ENCODE data around the gene PKHD1. TPM values are rescaled to one million over a fixed set of nuclear protein-coding genes. Genes with fewer than 3 reads are reported as not detected.

Gene PKHD1
- polyA plus RNA-seq, 2 donors = under 0.01 to 0.01 TPM

- Histone ChIP-seq H3K9me3 (ENCODE audit: control insufficient read depth in 2 of 2, insufficient read depth in 1 of 2, low read depth in 1 of 2, low read length in 1 of 2) (no peaks in the 10 kb centered on the region), H3K4me1 (ENCODE audit: control insufficient read depth in 2 of 2, insufficient read depth in 2 of 2, low read length in 1 of 2) (no peaks in the 10 kb centered on the region), H3K27me3 (ENCODE audit: control insufficient read depth in 1 of 2, insufficient read depth in 2 of 2, low read length in 2 of 2) (no peaks in the 10 kb centered on the region), H3K36me3 (ENCODE audit: control insufficient read depth in 2 of 2, insufficient read depth in 2 of 2, low read length in 1 of 2) (no peaks in the 10 kb centered on the region), H3K4me3 (ENCODE audit: low read depth in 1 of 2, low read length in 2 of 2) (no peak overlapping the region), H3K27ac (ENCODE audit: low read depth in 2 of 2, low read length in 1 of 2) (no peak overlapping the region)
- 38 to 55% methylated on average over 4 of the region's 4 CpGs for WGBS, 2 donors
Measured at GRCh38 chr6:52108128-52108527, 20.7 kb upstream of the PKHD1 start.

- Histone ChIP-seq H3K4me3 (ENCODE audit: low read depth in 1 of 2, low read length in 2 of 2) (no peak overlapping the region), H3K4me1 (ENCODE audit: control insufficient read depth in 2 of 2, insufficient read depth in 2 of 2, low read length in 1 of 2) (no peaks in the 10 kb centered on the region), H3K36me3 (ENCODE audit: control insufficient read depth in 2 of 2, insufficient read depth in 2 of 2, low read length in 1 of 2) (no peaks in the 10 kb centered on the region), H3K9me3 (ENCODE audit: control insufficient read depth in 2 of 2, insufficient read depth in 1 of 2, low read depth in 1 of 2, low read length in 1 of 2) (no peaks in the 10 kb centered on the region), H3K27ac (ENCODE audit: low read depth in 2 of 2, low read length in 1 of 2) (no peak overlapping the region), H3K27me3 (ENCODE audit: control insufficient read depth in 1 of 2, insufficient read depth in 2 of 2, low read length in 2 of 2) (no peaks in the 10 kb centered on the region)
Measured at GRCh38 chr6:52106994-52107393, 19.6 kb upstream of the PKHD1 start.

- Histone ChIP-seq H3K4me3 (ENCODE audit: low read depth in 1 of 2, low read length in 2 of 2) (no peak overlapping the region), H3K27me3 (ENCODE audit: control insufficient read depth in 1 of 2, insufficient read depth in 2 of 2, low read length in 2 of 2) (peaks cover 0 to 4% of the 10 kb centered on the region in 2 donors), H3K4me1 (ENCODE audit: control insufficient read depth in 2 of 2, insufficient read depth in 2 of 2, low read length in 1 of 2) (no peaks in the 10 kb centered on the region), H3K27ac (ENCODE audit: low read depth in 2 of 2, low read length in 1 of 2) (no peak overlapping the region), H3K36me3 (ENCODE audit: control insufficient read depth in 2 of 2, insufficient read depth in 2 of 2, low read length in 1 of 2) (no peaks in the 10 kb centered on the region), H3K9me3 (ENCODE audit: control insufficient read depth in 2 of 2, insufficient read depth in 1 of 2, low read depth in 1 of 2, low read length in 1 of 2) (no peaks in the 10 kb centered on the region)
- 72 to 74% methylated on average over 4 of the region's 4 CpGs for WGBS, 2 donors
Measured at GRCh38 chr6:52104979-52105378, 17.6 kb upstream of the PKHD1 start.

- peaks cover 0 to 4% of the 10 kb centered on the region in 2 donors for H3K27me3 ChIP-seq (ENCODE audit: control insufficient read depth in 1 of 2, insufficient read depth in 2 of 2, low read length in 2 of 2)
- H3K4me1 ChIP-seq (ENCODE audit: control insufficient read depth in 2 of 2, insufficient read depth in 2 of 2, low read length in 1 of 2) = no peaks in the 10 kb centered on the region
- whole genome bisulfite sequencing, 2 donors = 59 to 67% methylated on average over 2 of the region's 2 CpGs
- no peaks in the 10 kb centered on the region for H3K36me3 ChIP-seq (ENCODE audit: control insufficient read depth in 2 of 2, insufficient read depth in 2 of 2, low read length in 1 of 2)
- no peak overlapping the region for H3K27ac ChIP-seq (ENCODE audit: low read depth in 2 of 2, low read length in 1 of 2)
- no peak overlapping the region for H3K4me3 ChIP-seq (ENCODE audit: low read depth in 1 of 2, low read length in 2 of 2)
- H3K9me3 ChIP-seq (ENCODE audit: control insufficient read depth in 2 of 2, insufficient read depth in 1 of 2, low read depth in 1 of 2, low read length in 1 of 2) = no peaks in the 10 kb centered on the region
Measured at GRCh38 chr6:52103623-52104022, 16.2 kb upstream of the PKHD1 start.

- H3K4me1 ChIP-seq (ENCODE audit: control insufficient read depth in 2 of 2, insufficient read depth in 2 of 2, low read length in 1 of 2) = no peaks in the 10 kb centered on the region
- H3K4me3 ChIP-seq (ENCODE audit: low read depth in 1 of 2, low read length in 2 of 2) = no peak overlapping the region
- peaks cover 0 to 4% of the 10 kb centered on the region in 2 donors for H3K27me3 ChIP-seq (ENCODE audit: control insufficient read depth in 1 of 2, insufficient read depth in 2 of 2, low read length in 2 of 2)
- H3K36me3 ChIP-seq (ENCODE audit: control insufficient read depth in 2 of 2, insufficient read depth in 2 of 2, low read length in 1 of 2) = no peaks in the 10 kb centered on the region
- H3K9me3 ChIP-seq (ENCODE audit: control insufficient read depth in 2 of 2, insufficient read depth in 1 of 2, low read depth in 1 of 2, low read length in 1 of 2) = no peaks in the 10 kb centered on the region
- no peak overlapping the region for H3K27ac ChIP-seq (ENCODE audit: low read depth in 2 of 2, low read length in 1 of 2)
- 39 to 71% methylated on average over 1 of the region's 1 CpG for WGBS, 2 donors
Measured at GRCh38 chr6:52102405-52102804, 15.0 kb upstream of the PKHD1 start.

GRCh38 chr6:52098721-52099120 lies 11.3 kb upstream of the PKHD1 start:
- Histone ChIP-seq H3K9me3 (ENCODE audit: control insufficient read depth in 2 of 2, insufficient read depth in 1 of 2, low read depth in 1 of 2, low read length in 1 of 2) (no peaks in the 10 kb centered on the region), H3K27ac (ENCODE audit: low read depth in 2 of 2, low read length in 1 of 2) (no peak overlapping the region), H3K36me3 (ENCODE audit: control insufficient read depth in 2 of 2, insufficient read depth in 2 of 2, low read length in 1 of 2) (no peaks in the 10 kb centered on the region), H3K4me3 (ENCODE audit: low read depth in 1 of 2, low read length in 2 of 2) (no peak overlapping the region), H3K4me1 (ENCODE audit: control insufficient read depth in 2 of 2, insufficient read depth in 2 of 2, low read length in 1 of 2) (no peaks in the 10 kb centered on the region), H3K27me3 (ENCODE audit: control insufficient read depth in 1 of 2, insufficient read depth in 2 of 2, low read length in 2 of 2) (peaks cover 0 to 4% of the 10 kb centered on the region in 2 donors)
- 56 to 58% methylated on average over 1 of the region's 1 CpG for WGBS, 2 donors

GRCh38 chr6:52089758-52090348 lies 2.4 kb upstream of the PKHD1 start:
- Histone ChIP-seq H3K4me3 (ENCODE audit: low read depth in 1 of 2, low read length in 2 of 2) (no peak overlapping the region), H3K9me3 (ENCODE audit: control insufficient read depth in 2 of 2, insufficient read depth in 1 of 2, low read depth in 1 of 2, low read length in 1 of 2) (no peaks in the 10 kb centered on the region), H3K27me3 (ENCODE audit: control insufficient read depth in 1 of 2, insufficient read depth in 2 of 2, low read length in 2 of 2) (no peaks in the 10 kb centered on the region), H3K4me1 (ENCODE audit: control insufficient read depth in 2 of 2, insufficient read depth in 2 of 2, low read length in 1 of 2) (no peaks in the 10 kb centered on the region), H3K36me3 (ENCODE audit: control insufficient read depth in 2 of 2, insufficient read depth in 2 of 2, low read length in 1 of 2) (no peaks in the 10 kb centered on the region), H3K27ac (ENCODE audit: low read depth in 2 of 2, low read length in 1 of 2) (no peak overlapping the region)
- WGBS, 2 donors = 44 to 61% methylated on average over 2 of the region's 2 CpGs

GRCh38 chr6:52086741-52087140 lies 672 bp downstream of the PKHD1 start:
- Histone ChIP-seq H3K4me3 (ENCODE audit: low read depth in 1 of 2, low read length in 2 of 2) (no peak overlapping the region), H3K27me3 (ENCODE audit: control insufficient read depth in 1 of 2, insufficient read depth in 2 of 2, low read length in 2 of 2) (no peaks in the 10 kb centered on the region), H3K4me1 (ENCODE audit: control insufficient read depth in 2 of 2, insufficient read depth in 2 of 2, low read length in 1 of 2) (no peaks in the 10 kb centered on the region), H3K9me3 (ENCODE audit: control insufficient read depth in 2 of 2, insufficient read depth in 1 of 2, low read depth in 1 of 2, low read length in 1 of 2) (no peaks in the 10 kb centered on the region), H3K36me3 (ENCODE audit: control insufficient read depth in 2 of 2, insufficient read depth in 2 of 2, low read length in 1 of 2) (no peaks in the 10 kb centered on the region), H3K27ac (ENCODE audit: low read depth in 2 of 2, low read length in 1 of 2) (no peak overlapping the region)
- WGBS, 2 donors = 64 to 69% methylated on average over 5 of the region's 5 CpGs

GRCh38 chr6:52081237-52081636 lies 6.2 kb downstream of the PKHD1 start:
- no peak overlapping the region for H3K27ac ChIP-seq (ENCODE audit: low read depth in 2 of 2, low read length in 1 of 2)
- 76 to 85% methylated on average over 4 of the region's 4 CpGs for WGBS, 2 donors
- H3K4me3 ChIP-seq (ENCODE audit: low read depth in 1 of 2, low read length in 2 of 2) = no peak overlapping the region
- no peaks in the 10 kb centered on the region for H3K36me3 ChIP-seq (ENCODE audit: control insufficient read depth in 2 of 2, insufficient read depth in 2 of 2, low read length in 1 of 2)
- no peaks in the 10 kb centered on the region for H3K4me1 ChIP-seq (ENCODE audit: control insufficient read depth in 2 of 2, insufficient read depth in 2 of 2, low read length in 1 of 2)
- no peaks in the 10 kb centered on the region for H3K27me3 ChIP-seq (ENCODE audit: control insufficient read depth in 1 of 2, insufficient read depth in 2 of 2, low read length in 2 of 2)
- H3K9me3 ChIP-seq (ENCODE audit: control insufficient read depth in 2 of 2, insufficient read depth in 1 of 2, low read depth in 1 of 2, low read length in 1 of 2) = no peaks in the 10 kb centered on the region

GRCh38 chr6:52077961-52078625 lies 9.3 kb downstream of the PKHD1 start:
- Histone ChIP-seq H3K9me3 (ENCODE audit: control insufficient read depth in 2 of 2, insufficient read depth in 1 of 2, low read depth in 1 of 2, low read length in 1 of 2) (peaks cover 0 to 3% of the 10 kb centered on the region in 2 donors), H3K27ac (ENCODE audit: low read depth in 2 of 2, low read length in 1 of 2) (no peak overlapping the region), H3K4me3 (ENCODE audit: low read depth in 1 of 2, low read length in 2 of 2) (no peak overlapping the region), H3K27me3 (ENCODE audit: control insufficient read depth in 1 of 2, insufficient read depth in 2 of 2, low read length in 2 of 2) (no peaks in the 10 kb centered on the region), H3K36me3 (ENCODE audit: control insufficient read depth in 2 of 2, insufficient read depth in 2 of 2, low read length in 1 of 2) (no peaks in the 10 kb centered on the region), H3K4me1 (ENCODE audit: control insufficient read depth in 2 of 2, insufficient read depth in 2 of 2, low read length in 1 of 2) (no peaks in the 10 kb centered on the region)
- WGBS, 2 donors = 46 to 53% methylated on average over 8 of the region's 8 CpGs
